HG02981 (cell line): ENCODE measurements around the gene PSMA6.
"Not testable (repeated sequence)": the region's sequence is repeated elsewhere in the genome, so short reads cannot be mapped to it uniquely, and the experiment has no call there.

ENCODE experiments used
- ATAC-seq: cut with Tn5 transposase; IDR thresholded peaks from one replicate; pipeline ENCODE4 v1.9.1; 2021; ENCODE audit warnings: mild to moderate bottlenecking, moderate library complexity; ENCODE audit not compliant: unreplicated experiment

Gene PSMA6

GRCh38 chr14:35319509-35319908, 27.3 kb downstream of the PSMA6 start:
- ATAC-seq, result no peak

- ATAC-seq, result no peak
Observed at GRCh38 chr14:35320472-35320871, 28.3 kb downstream of the PSMA6 start.

DNA sequence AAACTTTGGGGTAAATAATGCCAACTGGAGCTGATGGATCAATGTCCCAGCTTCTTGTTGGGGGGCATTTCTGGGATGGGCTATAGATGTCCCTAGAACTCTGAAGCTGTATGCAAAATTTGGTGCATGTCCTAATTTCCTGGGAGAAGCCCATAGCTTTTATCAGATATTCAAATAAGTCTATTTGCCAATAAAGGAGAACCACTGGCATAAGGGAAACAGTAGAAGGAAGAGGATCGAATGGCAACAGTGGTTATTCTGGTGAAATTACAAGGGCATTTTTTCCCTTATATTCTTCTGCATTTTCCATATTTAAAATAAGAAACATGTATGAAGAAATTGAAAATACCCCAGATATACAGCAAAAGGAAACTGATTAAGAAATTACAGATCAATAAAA, 34.2 kb downstream of the PSMA6 start:
- ATAC-seq, result no peak

- peak; percentile 66 for ATAC-seq
Observed at GRCh38 chr14:35331605-35332516, 39.7 kb downstream of the PSMA6 start.

DNA sequence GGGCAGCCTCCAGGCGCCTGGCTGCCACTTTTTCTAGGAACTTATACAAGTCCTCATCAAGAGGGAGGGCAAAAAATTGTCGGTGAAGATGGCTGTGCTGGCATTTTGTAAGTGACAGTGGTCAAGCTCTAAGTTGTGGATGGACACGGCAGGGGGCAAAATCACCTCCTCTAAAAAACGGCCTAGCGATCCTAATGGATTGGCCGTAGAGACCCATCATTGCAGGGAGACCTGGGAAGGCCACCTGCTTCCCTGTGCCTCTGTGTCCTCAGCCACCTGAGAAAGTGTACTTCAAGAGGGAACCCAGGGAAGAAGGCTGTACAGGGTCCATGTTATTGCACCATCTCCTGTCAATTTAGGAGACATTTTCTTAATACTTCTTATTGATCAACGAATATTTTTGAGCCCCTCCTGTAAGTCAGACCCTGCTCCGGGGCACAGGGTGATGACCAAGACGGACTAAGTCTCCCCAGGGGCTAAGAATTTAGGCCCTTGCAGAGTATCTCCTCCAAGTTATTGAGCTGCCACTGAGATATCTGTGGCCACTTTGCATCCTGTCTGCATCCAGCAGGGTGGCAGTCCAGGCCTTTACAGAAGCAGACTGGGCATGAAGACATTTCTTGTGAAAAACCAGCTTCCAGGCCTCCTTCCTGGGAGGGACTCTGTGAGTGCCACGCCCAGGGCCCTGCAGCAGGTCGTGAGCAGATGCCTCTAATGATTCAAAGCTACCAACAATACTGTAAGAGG, 40.5 kb downstream of the PSMA6 start:
- peak; percentile 34 for ATAC-seq

GRCh38 chr14:35333264-35333730, 41.1 kb downstream of the PSMA6 start:
- ATAC-seq, result peak; percentile 7

- ATAC-seq, result no peak
Observed at GRCh38 chr14:35333797-35334743, 41.9 kb downstream of the PSMA6 start.

- ATAC-seq, result no peak
Observed at GRCh38 chr14:35335388-35336092, 43.4 kb downstream of the PSMA6 start.

DNA sequence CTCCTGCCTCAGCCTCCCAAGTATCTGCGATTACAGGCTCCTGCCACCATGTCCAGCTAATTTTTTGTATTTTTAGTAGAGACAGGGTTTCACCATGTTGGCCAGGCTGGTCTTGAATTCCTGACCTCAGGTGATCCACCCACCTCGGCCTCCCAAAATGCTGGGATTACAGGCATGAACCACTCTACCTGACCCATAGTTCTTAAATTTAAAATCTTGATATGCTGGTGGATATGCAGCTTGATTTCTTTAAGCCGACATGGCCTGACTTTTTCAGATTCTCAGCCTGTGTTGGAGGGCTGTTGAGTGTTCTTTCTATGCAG, 44.0 kb downstream of the PSMA6 start:
- not testable (repeated sequence) for ATAC-seq

- no peak for ATAC-seq
Observed at GRCh38 chr14:35336494-35337268, 44.5 kb downstream of the PSMA6 start.

GRCh38 chr14:35337269-35338255, 45.4 kb downstream of the PSMA6 start:
- ATAC-seq, result no peak

- no peak for ATAC-seq
Observed at GRCh38 chr14:35338731-35339405, 46.7 kb downstream of the PSMA6 start.

DNA sequence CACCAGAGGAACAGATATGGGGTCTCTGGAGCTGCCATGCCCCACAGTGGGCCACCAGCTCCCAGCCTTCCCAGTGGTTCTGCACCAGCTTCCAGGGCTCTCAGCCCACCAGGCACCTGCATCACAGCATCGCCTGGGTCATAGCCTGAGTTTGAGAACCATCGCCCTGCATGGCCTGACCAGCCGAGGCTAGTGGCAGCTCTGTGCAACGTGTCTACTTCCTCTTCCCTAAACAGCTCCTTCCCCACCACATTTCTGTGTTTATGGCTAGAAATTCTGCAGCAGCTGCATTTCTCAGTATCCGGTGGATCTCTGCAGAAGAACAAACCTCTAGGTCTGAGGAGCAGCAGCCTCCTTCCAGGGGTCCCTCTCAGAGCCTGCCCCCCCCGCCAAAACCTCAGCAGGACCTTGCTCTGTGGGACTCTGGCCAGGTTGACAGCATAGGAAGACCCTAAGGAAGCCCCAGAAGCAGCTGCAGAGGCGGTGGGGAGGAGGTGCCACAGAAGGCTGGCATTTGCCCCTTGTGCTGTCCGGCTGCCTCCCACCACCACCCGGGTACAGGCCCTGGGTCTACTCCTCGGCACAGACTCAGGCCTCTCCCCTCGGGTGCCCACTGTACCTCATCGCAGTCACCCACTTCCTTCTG, 47.7 kb downstream of the PSMA6 start:
- ATAC-seq, result peak; percentile 62

DNA sequence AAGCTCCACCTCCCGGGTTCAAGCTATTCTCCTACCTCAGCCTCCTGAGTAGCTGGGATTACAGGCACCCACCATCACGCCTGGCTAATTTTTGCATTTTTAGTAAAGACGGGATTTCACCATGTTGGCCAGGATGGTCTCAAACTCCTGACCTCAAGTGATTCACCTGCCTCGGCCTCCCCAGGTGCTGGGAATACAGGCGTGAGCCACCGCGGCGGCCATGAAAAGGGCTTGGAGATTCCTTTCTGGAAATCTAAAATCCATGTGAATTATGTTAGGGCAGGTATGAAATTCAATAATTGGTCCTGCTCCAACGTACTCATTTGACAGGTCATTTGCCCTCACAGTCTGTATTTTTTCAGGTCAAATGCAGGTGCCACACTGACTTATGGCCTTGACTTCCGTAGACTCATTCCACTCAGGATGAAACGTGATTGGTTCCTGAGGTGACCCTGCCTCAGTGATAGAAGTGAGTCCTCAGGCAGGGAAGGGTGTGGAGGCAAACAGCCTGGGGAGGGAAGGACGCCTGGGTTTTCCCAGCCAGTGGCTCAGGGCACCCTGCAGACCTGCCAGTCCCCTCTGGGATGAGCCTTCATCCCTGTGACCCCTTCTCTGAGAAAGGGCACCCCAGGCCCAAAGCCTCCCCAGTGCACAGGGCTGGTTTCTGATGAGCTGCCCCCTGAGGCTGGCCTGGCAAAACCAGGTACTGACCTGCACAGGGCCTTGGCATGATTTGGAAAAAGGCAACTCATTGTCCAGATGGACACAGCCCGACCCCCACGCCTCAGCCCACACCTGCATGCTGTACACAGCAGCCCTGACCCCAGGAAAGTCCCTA, 48.7 kb downstream of the PSMA6 start:
- no peak for ATAC-seq

GRCh38 chr14:35341454-35341750, 49.2 kb downstream of the PSMA6 start:
- no peak for ATAC-seq

GRCh38 chr14:35341751-35342488, 49.7 kb downstream of the PSMA6 start:
- no peak for ATAC-seq
